ENCODE measurements around the gene NEBL.

- TF ChIP-seq POLR2A (IDR thresholded peaks at IDR 0.05; ENCODE audit: low read depth, low read length) (no peak), CTCF (conservative IDR thresholded peaks at IDR 0.05; ENCODE audit: low read depth, low read length) (no peak)
Measured at GRCh38 chr10:20748551-20748950, 148.6 kb downstream of the NEBL start.

All from IMR-90 (cell line).